GM19238 (cell line): ENCODE results near the gene C10orf143.
"Not testable (repeated sequence)": the region's sequence is repeated elsewhere in the genome, so short reads cannot be mapped to it uniquely, and the experiment has no call there.

ENCODE experiments used
- DNase-seq: peaks from one replicate; pipeline ENCODE4 v3.0.0; 2011; ENCODE audit warnings: low spot score; ENCODE audit not compliant: insufficient read length

Gene C10orf143

DNA sequence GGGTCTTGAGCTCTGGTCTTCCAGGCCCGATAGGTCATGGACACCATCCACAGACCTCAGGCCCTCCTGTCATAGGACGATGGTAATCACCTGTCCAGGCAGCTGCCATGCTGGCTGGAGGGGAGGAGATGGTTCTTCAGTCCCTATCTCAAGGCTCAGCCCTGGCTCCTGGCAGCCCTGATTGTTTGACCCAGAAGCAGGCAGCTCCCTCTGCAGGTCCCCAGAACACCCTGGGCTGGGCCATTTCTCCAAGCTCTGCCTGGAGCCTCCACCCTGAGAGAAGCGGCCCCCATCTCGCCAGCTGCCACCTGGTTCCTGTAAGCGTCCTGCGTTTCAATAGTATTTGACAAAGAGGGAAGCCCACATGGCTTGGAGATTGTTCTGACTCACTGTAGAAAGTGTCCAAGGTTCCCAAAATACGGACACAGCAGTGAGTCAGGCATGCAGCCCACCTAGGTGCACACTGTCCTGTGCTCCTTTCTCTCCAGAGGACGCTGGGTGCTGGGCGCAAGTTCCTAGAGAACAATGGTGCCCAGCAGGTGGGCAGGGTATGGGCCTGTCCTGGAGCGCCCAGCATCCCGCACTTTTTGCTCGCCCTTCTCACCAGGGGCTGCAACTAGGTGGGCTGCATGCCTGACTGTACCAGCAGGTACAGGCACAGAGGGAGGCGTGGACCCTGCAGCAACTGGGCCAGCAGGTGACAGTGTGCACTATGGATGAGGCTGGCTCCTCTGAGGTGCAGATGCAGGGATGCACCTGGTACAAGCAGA is 74.1 kb downstream of the C10orf143 start:
- no peak for DNase-seq

GRCh38 chr10:130029209-130029608 is 81.4 kb downstream of the C10orf143 start:
- no peak for DNase-seq

DNA sequence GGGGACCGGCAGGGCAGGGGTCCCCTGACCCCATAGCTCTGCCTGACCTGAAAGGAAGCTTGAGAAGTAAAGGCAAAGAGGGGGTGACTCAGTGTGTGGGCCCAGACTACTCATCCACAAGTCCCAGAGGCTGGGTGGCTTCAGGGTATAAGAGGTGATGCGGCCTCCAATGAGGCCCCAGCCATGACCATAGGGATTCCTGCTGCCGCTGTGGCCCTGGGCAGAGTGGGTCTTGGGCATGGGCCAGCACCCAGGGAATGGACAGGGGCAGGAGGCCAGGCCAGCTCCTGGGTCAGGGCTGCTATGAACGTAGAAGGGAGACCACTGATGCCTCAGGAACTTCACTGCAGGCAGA is 82.2 kb downstream of the C10orf143 start:
- DNase-seq: no peak

- no peak for DNase-seq
Observed at GRCh38 chr10:130027716-130028464, 82.7 kb downstream of the C10orf143 start.

- DNase-seq: no peak
Observed at GRCh38 chr10:130026670-130027456, 83.8 kb downstream of the C10orf143 start.

DNA sequence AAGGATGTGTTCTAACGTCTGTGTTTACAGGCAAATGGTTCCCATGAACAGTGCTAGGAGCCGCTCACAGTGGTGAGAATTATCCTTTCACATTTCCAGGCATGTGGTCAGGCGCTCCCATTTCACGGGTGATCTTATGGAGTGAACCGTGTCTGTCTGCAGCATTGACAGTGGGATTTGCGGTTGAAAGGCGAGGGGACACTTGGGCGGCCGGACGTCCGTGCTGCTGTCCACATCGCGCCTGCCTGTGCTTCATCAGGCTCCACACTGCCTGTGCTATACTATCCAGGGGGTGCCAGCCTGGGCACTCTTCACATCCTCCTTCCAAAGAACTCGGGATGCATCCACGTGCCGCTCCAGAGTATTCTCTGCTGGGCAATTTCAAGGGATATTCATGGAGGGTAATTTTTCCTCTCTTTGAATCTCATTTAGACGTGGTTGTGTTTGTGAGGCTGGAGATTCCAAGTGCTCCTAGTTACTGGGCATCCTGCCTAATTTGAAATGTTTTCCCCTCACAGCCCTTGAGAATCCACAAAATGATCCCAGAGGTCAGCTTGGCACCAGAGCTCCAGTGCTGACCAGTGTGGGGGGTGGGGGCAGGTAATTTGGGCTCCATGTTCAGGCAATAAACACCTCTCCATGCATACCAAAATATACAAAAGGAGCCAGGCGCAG is 84.7 kb downstream of the C10orf143 start:
- no peak for DNase-seq

DNA sequence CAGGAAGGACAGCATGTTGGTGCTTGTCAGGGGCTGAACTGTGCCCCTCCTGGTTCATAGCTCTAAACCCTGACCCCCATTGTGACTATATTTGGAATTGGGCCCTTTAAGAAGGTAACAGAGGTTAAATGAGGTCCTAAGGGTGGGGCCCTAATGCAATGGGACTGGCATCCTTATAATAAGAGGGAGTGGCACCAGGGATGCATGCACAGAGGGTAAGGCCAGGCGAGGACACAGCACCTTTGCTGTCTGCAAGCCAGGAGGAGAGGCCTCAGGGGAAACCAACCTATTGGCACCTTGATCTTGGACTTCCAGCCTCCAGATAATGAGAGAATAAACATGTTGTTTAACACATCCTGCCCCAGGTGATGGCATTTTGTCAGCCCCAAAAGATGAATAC is 85.3 kb downstream of the C10orf143 start:
- no peak for DNase-seq

GRCh38 chr10:130024779-130025325 is 85.8 kb downstream of the C10orf143 start:
- DNase-seq: no peak

- DNase-seq: not testable (repeated sequence)
Observed at GRCh38 chr10:130024326-130024725, 86.3 kb downstream of the C10orf143 start.

DNA sequence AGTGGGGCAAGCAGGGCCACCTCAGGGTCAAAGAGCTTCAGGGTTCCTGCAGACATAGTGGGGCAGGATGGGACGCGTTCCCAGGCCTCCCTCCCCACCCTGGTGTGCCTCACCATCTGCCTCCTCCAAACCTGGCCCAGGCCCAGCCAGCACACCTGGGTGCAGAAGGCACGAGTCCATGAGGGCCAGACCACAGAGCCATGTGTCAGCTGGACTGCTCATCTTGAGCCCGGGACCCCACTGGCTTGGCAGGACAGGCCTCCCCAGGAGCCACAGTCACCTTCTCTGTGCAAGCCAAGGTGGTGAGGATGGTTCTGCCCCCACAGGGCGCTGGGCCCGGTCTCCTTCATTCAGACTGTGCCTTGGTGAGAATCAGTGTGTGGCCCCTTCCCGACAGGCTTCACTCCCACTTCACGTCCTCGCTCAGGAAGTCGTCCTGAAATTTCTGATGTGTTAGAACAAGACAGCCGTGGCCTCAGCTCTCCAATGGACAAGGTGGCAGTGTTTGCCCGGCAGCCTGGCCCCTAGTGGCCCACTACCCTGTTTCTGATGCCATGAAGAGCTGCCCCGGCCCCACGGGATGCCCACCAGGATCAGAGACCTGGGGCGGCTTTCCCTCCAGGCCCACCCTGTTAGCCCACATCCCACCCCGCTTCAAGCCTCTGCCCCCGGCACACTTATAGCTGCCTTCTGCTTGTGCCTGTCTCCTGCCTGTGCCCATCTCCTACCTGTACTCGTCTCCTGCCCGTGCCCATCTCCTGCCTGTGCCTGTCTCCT is 87.0 kb downstream of the C10orf143 start:
- no peak for DNase-seq

DNA sequence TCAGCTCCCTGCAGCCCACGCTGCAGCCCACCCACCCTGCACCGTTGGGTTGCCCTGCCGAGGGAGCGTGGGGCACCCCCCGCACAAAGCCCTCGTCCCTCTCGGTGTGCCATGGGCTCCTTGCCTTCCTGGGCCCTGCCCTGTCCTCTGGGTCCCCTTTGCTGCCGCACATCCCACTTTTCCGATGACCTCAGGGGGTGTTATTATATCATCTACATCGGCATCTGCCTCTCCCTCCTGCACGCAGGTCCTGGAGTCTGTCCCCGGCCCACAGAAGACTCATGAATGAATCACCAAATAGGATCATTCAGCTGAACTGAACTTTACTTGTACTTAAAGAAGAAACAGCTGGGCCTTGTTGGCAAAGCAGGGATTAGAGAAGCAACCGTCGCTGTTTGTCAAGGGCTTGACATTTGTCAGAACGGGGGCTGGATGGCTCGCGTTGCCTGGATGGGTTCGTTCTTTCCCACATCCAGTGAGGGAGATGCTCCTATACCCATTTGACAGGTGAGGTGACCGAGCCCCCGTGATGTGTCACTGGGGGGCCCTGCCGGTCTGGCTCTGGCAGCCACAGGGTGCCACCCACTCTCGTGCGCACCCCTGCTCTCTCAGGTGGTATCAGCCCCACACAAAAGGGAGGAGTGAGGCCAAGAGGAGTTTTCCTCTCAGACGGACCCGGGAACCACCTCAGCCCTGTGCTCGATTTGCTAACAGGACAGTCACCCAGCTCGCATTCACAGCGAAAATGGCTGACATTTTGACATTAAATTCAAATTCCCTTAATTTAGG is 87.9 kb downstream of the C10orf143 start:
- DNase-seq: no peak

- no peak for DNase-seq
Observed at GRCh38 chr10:130022086-130022485, 88.5 kb downstream of the C10orf143 start.

- DNase-seq: no peak
Observed at GRCh38 chr10:130021383-130021950, 89.2 kb downstream of the C10orf143 start.

GRCh38 chr10:130020651-130021382 is 89.8 kb downstream of the C10orf143 start:
- DNase-seq: no peak

- DNase-seq: no peak
Observed at GRCh38 chr10:130018730-130019185, 91.9 kb downstream of the C10orf143 start.

DNA sequence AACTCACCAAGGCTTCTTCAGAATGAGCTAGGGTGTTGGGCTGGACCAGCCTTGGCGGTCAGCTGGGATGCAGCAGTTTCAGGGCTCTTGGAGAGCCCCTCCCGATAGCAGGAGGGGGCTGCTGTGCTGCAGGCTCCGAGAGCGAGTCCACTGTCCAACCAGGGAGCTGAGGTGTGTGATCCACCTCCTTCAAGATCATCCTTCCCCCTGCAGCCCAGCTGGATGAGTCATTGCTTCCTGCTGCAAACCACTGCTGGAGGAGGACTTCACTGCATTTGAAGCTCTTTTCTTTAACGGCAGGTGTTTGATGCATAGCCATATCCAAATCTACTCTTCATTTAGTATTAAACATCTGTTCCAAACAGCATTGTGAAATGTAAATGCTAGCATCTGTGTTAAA is 92.4 kb downstream of the C10orf143 start:
- DNase-seq: no peak

- DNase-seq: no peak
Observed at GRCh38 chr10:130017631-130018022, 93.0 kb downstream of the C10orf143 start.

DNA sequence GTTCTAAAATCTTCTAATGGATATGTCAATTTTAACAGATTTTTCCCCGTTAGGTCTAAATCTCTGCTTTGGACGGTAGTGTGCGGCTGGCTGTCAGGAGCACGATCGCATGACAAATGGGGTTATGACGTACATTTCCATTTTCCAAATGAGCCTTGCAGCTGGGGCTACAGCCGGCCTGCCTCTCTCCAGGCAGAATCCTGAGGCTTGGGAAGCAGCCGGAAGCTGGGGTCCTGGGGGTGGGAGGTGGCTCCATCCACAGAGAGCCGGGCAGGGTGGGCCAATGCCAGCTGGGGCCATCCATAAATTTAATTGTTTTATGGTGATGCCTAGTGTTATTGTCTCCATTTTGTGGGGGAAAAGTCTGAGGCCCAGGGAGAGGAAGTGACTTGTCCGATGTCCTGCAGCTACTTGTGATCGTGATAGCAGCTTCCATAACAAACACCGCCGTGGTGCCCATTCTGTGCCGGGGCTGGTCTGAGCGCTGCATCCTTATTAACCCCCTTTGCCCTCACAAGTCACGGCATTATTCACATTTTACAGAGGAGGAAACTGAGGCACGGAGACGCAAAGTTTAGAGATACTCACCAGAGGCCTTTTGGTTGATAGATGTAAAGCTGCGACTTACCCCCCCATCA is 93.5 kb downstream of the C10orf143 start:
- DNase-seq: no peak
